HG02884 (cell line): ENCODE results near the gene THAP4.
A peak's percentile ranks its signal among the peaks of the same experiment; 100 is the strongest.

Source experiments
- ATAC-seq: cut with Tn5 transposase; IDR thresholded peaks from one replicate; pipeline ENCODE4 v1.9.1; 2021; ENCODE audit warnings: mild to moderate bottlenecking, moderate library complexity; ENCODE audit not compliant: unreplicated experiment

THAP4 gene

DNA sequence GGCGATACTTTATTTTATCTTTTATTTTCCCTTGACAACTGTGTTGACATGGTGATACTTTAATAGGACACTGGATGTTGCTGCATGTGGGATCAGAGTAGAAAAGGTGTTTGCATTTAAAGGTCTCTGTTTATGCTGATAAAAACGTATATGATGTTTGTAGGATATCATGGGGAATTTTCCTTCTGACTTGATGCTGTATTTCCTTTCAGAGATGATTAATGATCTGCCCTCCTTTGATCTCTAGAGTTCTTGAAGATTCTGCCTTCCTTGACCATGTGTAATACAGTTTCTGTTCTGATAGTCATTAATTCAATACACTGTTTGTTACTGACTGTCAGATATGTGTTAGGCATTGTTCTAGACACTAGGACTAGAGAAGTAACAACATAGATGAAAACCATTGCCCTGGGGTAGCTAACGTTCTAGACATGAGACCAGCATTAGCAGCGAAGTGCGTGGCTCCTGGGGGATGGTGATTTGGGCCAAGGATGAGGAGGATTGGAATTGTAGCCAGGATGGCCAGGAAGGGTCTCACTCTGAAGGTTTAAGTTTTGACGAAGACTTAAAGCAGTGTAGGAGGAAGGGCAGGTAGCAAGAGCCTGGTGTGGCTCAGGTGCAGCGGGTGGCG, 3.3 kb upstream of the THAP4 start:
- no peak for ATAC-seq

DNA sequence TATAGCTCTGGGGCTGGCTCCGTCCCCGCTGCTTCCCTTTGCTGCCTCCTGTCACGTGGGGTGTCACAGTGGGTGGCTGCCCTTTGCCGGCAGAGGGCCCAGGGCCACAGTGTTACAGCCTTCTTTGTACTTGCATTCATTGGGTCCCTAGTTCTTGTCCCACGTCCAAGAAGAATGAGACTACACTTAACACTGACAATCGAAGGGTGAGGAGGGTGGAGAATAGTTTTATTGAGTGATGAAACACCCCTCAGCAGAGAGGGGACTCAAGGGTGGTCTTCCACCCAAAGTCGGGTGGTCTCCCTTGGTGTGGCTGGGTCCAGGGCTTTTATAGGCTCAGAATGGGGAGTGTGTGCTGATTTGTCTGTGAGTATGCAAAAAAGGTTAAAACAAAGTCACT, 2.4 kb upstream of the THAP4 start:
- ATAC-seq: no peak

DNA sequence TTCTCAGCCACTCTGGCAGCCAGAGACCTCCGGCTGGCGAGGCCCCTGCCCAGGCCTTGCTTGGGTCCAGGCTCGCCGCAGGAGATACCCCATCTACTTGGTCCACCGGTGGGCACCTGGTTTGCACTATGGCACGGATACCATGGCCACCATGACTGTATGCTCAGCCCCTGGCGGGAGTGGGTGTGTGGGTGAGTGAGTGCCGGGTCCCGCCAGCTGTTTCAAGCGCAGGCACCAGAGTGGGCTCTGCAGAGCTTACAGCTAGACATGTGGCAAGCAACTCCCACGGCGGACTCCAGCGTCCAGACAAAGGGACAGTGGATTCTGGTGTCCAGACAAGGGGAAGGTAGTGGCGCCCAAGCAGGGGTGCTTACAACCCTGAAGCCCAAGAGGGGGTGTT, 2.0 kb upstream of the THAP4 start:
- ATAC-seq: no peak

DNA sequence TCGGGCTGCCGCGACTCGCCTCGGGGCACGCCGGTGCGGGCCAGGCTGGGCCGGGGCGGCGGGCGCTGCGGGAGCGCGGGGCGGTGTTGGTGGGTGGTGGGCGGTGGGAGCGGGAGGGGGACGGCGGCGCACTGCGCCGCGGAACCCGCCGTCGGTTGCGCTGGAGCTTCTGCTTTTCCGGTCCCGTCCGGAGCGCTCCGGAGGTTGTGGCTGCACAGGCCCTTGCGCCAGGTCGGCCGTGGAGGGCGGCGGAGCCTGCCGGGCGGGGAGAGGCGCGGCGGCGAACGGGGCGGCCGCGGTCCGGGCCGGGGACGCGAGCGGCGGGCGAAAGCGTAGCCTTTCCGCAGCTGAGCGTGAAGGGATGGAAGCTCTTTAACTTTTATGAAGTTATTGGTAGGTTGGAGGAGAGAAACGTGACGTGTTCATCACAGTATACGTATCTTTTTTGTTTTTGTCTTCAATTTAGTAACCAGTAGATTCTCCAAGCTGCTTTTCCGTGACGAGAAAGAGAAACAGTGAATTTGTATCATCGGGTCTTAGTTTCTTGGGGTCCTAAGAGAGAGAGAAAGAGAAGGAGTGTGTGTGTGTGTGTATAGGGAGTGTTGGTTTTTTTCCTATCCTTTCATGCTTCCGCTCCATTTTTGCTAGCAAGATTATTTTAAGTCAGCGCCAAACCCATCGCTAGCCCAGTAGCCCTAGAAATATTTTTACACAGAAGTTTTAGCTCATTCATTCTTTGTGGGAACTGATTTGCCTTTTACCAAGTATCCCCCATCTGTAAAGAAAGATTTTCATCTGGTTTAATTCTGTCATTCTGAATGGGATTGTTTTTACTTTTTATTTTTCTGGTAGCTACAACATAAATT, 1.1 kb upstream of the THAP4 start:
- ATAC-seq: peak; percentile 18

DNA sequence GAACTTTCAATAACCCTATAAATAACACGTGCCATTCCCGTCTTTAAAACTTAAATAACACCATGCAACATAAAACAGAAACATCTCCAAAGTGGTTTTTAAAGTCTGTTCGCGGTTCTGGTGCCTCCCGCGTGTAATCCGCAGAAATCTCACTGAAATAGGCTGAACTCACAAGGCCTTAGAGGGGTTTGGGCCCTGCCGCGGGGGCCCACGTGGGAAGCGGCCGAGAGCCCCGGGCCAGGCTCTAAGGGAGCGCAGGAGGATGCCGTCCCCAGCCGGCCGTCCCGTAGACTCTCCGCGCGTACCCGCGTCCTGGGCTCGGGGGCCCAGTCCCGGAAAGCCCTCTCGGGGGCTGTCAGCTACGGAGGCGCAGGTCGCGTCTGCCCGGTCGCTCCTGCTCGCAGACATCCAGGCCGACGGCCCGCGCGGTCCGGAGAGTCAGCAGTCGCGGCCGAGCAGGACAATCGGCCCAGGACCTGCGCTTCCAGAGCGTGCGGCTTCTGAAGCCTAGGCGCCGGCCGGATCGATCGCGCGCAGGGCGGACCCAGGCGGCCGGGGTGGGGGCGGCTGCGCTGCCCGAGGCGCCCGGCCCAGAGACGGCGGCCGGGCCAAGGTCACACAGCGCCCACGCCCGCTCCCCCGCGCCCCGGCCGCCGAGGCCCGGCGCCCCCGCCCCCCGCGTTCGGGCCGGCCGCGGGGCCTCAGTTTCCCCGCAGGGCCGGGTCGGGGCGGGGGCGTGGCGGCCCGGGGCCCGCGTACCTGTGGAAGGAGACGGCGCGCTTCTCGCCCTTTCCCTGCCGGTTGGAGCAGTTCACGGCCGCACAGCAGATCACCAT, 558 bp downstream of the THAP4 start:
- peak; percentile 33 for ATAC-seq

DNA sequence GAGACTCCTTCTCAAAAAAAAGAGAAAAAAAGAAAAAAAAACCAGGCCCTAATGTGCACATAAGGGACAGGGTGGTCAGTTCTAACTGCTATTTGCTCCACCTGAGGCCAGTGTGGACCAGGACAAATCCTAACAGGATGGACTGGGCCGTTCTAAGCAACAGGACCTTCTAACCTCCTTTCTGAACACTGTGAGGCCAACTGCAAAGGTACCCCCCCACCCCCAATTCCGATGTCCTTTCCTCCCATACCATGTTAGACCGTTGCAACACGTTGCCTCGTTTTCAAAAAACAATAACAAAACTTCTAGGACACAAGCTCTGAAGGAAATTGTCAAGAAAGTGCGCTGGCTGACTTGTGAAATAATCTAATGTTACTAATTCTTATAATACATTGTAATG, 1.2 kb downstream of the THAP4 start:
- no peak for ATAC-seq

DNA sequence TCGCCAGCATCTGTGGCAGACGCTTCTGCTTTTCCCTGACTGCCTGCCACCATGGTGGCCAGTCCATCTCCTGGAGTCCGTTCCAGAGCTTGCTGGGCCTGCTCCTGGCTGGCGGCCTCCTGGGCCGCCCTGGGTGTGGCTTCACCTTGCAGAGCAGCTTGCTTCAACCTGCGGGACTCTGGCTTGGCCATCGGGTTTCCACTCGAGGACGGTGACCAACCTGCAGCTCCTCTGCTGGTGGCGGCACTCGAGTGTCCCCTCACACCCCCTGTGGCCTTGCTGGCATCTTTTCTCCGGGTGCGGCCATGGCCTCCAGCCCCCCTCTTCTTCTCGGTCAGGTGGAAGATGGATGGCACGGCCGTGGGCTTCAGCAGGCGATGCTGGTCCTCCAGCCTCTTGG, 3.4 kb downstream of the THAP4 start:
- ATAC-seq: no peak

DNA sequence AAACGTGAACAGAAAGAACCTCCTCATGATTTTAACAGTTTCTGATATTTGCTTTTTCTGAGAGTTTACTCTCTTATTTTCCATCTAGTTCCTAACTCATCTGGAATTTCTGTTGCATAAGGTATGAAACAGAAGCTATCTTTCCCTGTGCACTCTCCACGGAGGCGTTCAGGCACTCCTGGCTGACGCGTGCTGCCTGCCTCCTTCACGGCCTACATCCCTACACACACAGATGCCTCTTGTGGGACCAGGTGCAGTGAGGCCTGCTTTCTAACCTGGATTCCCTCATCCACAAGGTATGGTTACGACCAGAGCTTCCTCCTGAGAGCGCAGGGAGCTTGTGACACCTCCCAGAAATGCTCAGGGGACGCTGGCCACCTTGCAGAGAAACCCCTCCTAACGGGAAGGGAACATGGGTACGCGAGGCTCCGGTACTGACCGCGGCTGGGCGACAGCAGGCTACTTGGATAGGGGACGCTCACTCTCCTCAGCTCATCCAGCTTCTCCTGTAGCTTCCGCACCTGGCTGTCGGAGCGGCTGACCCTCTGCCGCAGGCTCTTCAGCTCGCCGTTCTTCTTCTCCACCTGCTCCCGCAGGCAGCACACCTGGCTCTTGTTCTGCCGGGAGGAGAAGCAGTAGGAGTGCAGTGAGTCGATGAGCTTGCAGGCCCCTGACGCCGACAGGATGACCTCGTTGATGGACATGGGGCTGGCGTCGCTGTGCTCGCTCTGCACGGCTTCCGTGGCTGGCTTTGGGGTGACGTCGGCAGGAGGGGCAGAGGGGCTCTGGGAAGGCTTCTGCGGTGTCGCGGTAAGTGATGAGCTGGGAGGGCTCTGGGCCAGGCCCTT, 4.3 kb downstream of the THAP4 start:
- no peak for ATAC-seq

DNA sequence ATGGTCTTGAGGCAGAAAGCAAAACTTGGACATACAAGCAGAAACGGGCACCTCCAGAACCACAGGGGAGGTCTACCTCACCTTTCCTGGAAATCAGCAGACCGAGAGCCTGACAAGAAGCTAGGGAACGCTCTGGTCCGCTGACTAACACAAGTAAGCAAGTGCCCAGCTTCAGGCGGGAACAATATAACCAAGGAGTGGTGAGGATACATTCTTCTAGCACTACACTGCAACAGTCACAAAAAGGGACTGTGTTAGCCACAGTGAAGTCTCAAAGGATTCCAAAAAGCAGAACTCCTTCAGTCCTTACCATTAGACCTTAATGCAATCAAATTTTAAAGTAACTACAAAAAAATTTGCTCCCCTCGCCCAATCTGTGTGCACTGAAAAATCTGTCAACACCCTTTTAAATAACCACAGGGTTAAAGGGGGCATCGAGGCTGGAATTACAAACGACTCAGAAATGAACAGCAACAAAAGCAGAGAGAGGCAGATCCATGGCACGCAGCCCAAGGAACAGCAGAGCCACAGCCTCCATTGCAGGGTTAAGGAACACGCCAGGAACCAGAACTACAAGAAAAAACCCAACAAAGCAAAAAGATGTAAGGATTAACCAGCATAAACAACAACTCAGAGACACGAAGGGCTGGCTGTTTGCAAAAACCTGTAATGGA, 7.1 kb downstream of the THAP4 start:
- ATAC-seq: no peak

DNA sequence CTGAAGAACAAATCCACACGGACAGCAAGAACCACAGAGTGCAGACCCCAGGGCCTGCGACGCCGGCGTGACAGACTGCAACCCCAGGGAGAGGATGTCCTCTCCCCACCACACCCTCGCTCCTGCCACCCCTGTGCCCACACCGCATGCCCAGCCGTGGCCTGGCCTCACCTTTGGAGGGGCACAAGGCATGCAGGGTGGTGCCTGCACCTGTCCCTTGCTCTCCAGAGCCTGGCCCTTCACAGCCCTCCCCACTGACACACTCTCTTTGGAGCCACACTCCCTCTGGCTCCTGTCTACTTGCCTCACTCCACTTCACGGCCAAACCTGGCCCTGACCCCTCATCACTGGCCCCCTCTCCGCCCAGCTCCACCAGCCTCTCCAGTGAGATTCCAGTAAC, 9.3 kb downstream of the THAP4 start:
- no peak for ATAC-seq

DNA sequence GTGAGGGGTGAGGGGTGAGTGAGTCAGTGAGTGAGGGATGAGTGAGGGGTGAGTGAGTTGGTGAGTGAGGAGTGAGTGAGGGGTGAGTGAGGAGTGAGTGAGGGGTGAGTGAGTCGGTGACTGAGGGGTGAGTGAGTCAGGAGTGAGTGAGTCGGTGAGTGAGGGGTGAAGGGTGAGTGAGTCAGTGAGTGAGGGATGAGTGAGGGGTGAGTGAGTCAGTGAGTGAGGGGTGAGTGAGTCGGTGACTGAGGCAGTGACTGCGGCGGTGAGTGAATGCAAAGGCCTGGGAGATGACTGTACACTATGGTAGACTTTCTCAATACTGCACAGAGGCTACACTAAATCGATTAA, 16.6 kb downstream of the THAP4 start:
- ATAC-seq: no peak

DNA sequence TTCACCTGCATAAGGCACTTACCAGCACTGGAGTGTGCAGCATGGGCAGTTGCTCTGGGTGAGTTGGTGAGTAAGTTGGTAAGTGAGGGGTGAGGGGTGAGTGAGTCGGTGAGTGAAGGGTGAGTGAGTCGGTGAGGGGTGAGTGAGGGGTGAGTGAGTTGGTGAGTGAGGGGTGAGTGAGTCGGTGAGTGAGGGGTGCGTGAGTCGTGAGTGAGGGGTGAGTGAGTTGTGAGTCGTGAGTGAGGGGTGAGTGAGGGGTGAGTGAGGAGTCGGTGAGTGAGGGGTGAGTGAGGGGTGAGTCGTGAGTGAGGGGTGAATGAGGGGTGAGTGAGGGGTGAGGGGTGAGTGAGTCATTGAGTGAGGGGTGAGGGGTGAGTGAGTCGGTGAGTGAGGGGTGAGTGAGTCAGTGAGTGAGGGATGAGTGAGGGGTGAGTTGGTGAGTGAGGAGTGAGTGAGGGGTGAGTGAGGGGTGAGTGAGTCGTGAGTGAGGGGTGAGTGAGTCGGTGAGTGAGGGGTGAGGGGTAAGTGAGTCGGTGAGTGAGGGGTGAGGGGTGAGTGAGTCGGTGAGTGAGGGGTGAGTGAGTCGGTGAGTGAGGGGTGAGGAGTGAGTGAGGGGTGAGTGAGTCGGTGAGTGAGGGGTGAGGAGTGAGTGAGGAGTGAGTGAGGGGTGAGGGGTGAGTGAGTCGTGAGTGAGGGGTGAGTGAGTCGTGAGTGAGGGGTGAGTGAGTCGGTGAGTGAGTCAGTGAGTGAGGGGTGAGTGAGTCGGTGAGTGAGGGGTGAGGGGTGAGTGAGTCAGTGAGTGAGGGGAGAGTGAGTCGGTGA, 17.1 kb downstream of the THAP4 start:
- ATAC-seq: no peak

DNA sequence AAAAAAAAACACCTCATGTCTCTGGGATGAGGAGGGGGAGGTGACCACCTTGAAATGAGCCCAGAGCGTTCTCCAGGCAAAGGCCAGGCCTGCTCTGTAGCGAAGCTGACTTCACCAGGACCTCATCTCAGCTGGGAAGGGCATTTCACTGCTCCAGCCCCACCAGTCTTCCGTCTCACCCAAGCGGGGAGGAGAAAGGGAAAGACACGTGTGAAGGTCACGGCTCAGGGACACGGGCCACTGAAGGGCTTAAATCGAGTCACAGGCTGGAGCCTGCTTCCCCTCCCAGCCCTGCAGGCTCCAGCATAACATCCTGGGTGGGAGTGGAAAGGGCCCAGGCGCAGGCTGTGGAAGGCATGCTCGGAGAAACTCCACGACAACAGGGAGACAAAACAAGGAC, 18.1 kb downstream of the THAP4 start:
- no peak for ATAC-seq

DNA sequence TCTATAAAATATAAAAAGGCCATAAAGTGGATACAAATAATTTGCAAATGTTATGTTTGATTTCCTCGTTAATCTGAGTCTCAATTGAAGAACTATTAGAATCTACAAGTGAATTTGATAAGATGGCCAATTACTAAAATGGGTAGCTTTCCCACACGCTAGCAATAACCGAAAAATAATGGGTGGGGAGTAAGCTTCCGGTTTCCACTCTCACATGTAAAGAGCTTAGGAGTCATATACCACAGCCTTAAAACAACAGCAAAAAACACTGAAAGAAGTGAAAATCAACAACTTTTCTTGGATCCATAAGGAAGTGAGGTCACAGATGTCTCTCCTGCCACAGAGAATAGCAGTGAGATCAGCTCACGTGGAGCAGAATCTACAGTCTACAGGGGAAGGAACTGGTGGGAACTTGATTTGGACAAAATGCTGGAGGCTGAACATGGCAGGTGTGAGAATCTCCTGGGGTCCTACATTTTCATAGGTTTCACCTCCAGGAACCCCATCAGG, 18.6 kb downstream of the THAP4 start:
- no peak for ATAC-seq

DNA sequence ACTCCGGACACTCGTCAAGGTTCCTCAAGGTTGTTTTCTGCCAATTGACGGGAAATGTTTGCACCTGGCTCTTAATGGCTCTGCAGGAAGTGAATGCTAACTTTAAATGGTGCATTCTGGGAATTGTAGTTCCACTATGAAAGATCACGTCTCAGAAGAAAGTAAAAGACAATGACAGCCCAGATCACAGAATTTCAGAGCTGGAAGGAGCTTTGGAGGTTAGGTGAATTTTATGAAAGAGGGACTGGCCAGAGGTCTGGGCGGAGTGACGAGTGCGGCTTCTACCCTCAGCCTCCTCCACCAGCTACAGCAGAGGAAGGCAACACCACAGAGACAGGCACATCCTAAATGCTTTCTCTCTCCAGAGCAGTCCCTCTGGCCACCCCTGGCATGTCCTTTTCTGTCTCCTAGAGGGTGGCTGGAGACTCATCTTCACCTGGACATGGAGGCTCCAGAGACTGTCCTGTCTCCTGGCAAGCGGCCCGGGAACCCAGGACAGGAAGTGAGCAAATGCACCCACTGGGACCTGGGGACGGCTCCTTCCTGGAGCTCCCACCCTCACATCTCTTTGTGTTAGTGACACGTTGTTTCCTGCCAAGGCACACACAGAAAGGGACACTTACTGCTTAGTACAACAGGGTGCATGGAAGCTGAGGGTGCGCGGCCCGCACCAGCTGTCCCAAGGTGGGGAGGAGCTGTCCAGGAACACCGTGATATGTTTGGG, 19.4 kb downstream of the THAP4 start:
- no peak for ATAC-seq

DNA sequence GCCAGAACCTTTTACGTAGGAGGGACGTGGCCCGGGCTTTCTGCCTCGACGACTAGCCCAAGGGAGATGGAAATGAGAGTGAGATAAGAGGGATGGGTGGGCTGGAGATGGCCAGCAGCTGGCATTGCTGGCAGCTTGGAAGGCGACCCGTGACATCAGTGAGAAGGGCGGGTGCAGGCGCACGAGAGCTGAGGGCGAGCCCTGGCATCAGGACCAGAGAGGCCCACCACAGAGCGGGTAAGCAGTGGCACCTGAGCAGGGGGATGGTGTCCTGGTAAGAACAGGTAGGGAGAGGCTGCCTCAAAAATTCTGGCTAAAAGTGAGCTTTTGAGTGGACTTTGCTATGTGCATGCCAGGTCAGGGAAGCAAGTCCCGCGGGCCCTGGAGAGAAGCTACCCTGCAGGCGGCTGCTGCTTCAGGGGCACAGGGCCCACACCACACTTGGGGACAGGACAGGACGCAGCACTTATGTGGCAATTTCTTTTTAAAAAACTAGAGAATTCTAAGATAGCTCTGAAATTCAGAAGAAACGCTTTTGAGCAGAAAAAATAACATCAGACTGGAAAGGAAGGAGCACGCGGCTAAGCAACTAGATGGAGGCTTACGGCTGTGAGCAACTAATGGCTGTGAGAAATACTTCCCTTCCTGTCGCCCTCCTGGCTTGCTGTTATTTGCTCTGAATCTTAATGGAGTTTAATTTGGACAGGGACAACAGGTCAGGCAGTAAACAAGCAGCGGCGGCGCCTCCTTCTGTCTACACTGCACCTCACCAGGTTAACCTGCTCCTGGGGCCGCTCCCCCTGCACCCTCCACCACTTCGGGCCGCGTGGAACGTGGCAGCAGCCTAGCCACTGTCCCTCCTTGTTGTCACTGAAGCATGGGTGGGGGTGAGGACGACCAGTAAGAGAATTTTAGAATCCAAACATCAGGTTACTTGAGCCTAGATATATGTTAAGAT, 20.5 kb downstream of the THAP4 start:
- ATAC-seq: no peak

DNA sequence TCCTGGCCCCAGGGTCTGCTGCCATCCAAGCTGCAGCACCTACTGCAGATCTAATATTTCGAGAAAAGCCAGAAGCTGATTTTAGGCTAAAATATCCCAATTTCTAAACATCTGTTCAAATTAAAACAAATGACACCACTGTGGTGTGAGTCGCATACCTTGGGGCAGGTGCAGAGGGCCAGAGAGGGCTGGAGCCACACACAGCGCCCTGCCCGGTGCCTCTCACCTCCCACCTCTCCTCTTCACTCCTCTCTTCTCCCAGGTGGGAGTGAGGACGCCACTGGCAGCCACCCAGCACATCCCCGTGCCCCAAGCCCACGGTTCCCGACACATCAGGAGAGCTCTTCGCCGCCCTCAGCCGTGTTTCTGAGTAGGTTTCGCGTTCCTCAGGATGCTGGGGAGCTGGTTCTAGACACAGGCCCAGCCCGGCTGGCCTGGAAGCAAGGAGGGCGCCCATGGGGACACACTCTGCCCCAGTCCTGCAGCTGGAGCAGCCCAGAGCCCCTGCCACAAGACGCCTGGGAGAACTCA, 21.4 kb downstream of the THAP4 start:
- no peak for ATAC-seq
